Stimulated activated effector memory CD8-positive, alpha-beta T cell treated with anti-CD3 and anti-CD28 coated beads, Interleukin-12 subunit alpha, Interleukin-12 subunit beta, amount 100 ng/mL, for 72 hours (primary cell): Measurements from ENCODE around the gene CMIP.

Source experiments
- ATAC-seq: fragments of 150-1000 bp; cut with Tn5 transposase; 2 replicates; pipeline ENCODE4 v1.10.0; 2021
- DNase-seq, 2 donors: peaks; one replicate each; pipeline ENCODE4 v3.0.0; 2021 to 2022; ENCODE audit warnings: low spot score in 2 of 2
- H3K27ac Mint-ChIP-seq: one replicate; pipeline ENCODE4 v1.8.0; 2022; ENCODE audit warnings: mild to moderate bottlenecking, mixed read lengths
- H3K36me3 Mint-ChIP-seq: one replicate; pipeline ENCODE4 v1.8.0; 2022; ENCODE audit warnings: mild to moderate bottlenecking, mixed read lengths
- H3K4me1 Mint-ChIP-seq: one replicate; pipeline ENCODE4 v1.8.0; 2022; ENCODE audit warnings: mixed read lengths
- H3K4me3 Mint-ChIP-seq: one replicate; pipeline ENCODE4 v1.8.0; 2022; ENCODE audit warnings: mild to moderate bottlenecking, mixed read lengths
- H3K9me3 Mint-ChIP-seq: one replicate; pipeline ENCODE4 v1.8.0; 2022; ENCODE audit warnings: mixed read lengths

Gene CMIP

GRCh38 chr16:81461243-81461642, 16.6 kb downstream of the CMIP start:
- ATAC-seq (no peak), DNase-seq (no peak)
- Mint-ChIP-seq H3K27ac (peak overlapping the region; percentile 7), H3K36me3 (peaks cover 11% of the 10 kb centered on the region), H3K4me1 (peaks cover 83% of the 10 kb centered on the region), H3K9me3 (no peaks in the 10 kb centered on the region), H3K4me3 (no peak overlapping the region)

- H3K9me3 Mint-ChIP-seq = no peaks in the 10 kb centered on the region
- DNase-seq (no peak), ATAC-seq (no peak)
- peaks cover 11% of the 10 kb centered on the region for H3K36me3 Mint-ChIP-seq
- H3K27ac Mint-ChIP-seq = peak overlapping the region; percentile 40
- H3K4me1 Mint-ChIP-seq = peaks cover 83% of the 10 kb centered on the region
- H3K4me3 Mint-ChIP-seq = no peak overlapping the region
Observed at GRCh38 chr16:81461766-81462165, 17.2 kb downstream of the CMIP start.

- Mint-ChIP-seq H3K27ac (peak overlapping the region; percentile 40), H3K36me3 (peaks cover 7% of the 10 kb centered on the region), H3K9me3 (no peaks in the 10 kb centered on the region), H3K4me3 (no peak overlapping the region), H3K4me1 (peaks cover 73% of the 10 kb centered on the region)
- DNase-seq = no peak
- no peak for ATAC-seq
Observed at GRCh38 chr16:81462683-81463082, 18.1 kb downstream of the CMIP start.

- no peak for ATAC-seq
- H3K27ac Mint-ChIP-seq = no peak overlapping the region
Observed at GRCh38 chr16:81463296-81463890, 18.8 kb downstream of the CMIP start.

GRCh38 chr16:81464279-81464678, 19.7 kb downstream of the CMIP start:
- H3K9me3 Mint-ChIP-seq = no peaks in the 10 kb centered on the region
- H3K4me1 Mint-ChIP-seq = peaks cover 75% of the 10 kb centered on the region

More at GRCh38 chr16:81463296-81463890, 18.8 kb downstream of the CMIP start:
- H3K4me1 Mint-ChIP-seq = peaks cover 75% of the 10 kb centered on the region
- H3K4me3 Mint-ChIP-seq = no peak overlapping the region
- DNase-seq = no peak
- H3K36me3 Mint-ChIP-seq = peaks cover 12% of the 10 kb centered on the region
- H3K9me3 Mint-ChIP-seq = no peaks in the 10 kb centered on the region

GRCh38 chr16:81465375-81465943, 20.9 kb downstream of the CMIP start:
- peaks cover 79% of the 10 kb centered on the region for H3K4me1 Mint-ChIP-seq
- H3K4me3 Mint-ChIP-seq = no peak overlapping the region
- peak overlapping the region; percentile 85 for H3K27ac Mint-ChIP-seq

More at GRCh38 chr16:81464279-81464678, 19.7 kb downstream of the CMIP start:
- ATAC-seq = no peak
- Mint-ChIP-seq H3K27ac (peak overlapping the region; percentile 53), H3K36me3 (peaks cover 6% of the 10 kb centered on the region), H3K4me3 (no peak overlapping the region)
- DNase-seq = no peak

GRCh38 chr16:81466356-81466980, 21.9 kb downstream of the CMIP start:
- Mint-ChIP-seq H3K4me3 (no peak overlapping the region), H3K27ac (peak overlapping the region; percentile 85), H3K36me3 (peaks cover 6% of the 10 kb centered on the region), H3K9me3 (no peaks in the 10 kb centered on the region), H3K4me1 (peaks cover 77% of the 10 kb centered on the region)
- no peak for ATAC-seq
- DNase-seq = no peak

More at GRCh38 chr16:81465375-81465943, 20.9 kb downstream of the CMIP start:
- no peak for ATAC-seq
- peaks cover 6% of the 10 kb centered on the region for H3K36me3 Mint-ChIP-seq
- no peak for DNase-seq
- H3K9me3 Mint-ChIP-seq = no peaks in the 10 kb centered on the region

GRCh38 chr16:81467072-81467471, 22.5 kb downstream of the CMIP start:
- no peak overlapping the region for H3K4me3 Mint-ChIP-seq
- H3K9me3 Mint-ChIP-seq = no peaks in the 10 kb centered on the region
- peak overlapping the region; percentile 85 for H3K27ac Mint-ChIP-seq
- peaks cover 6% of the 10 kb centered on the region for H3K36me3 Mint-ChIP-seq
- DNase-seq = no peak
- ATAC-seq = no peak
- H3K4me1 Mint-ChIP-seq = peaks cover 77% of the 10 kb centered on the region

GRCh38 chr16:81467815-81468214, 23.2 kb downstream of the CMIP start:
- ATAC-seq (no peak), DNase-seq (no peak)
- H3K4me1 Mint-ChIP-seq = peaks cover 77% of the 10 kb centered on the region
- H3K9me3 Mint-ChIP-seq = no peaks in the 10 kb centered on the region
- H3K36me3 Mint-ChIP-seq = peaks cover 11% of the 10 kb centered on the region
- H3K4me3 Mint-ChIP-seq = no peak overlapping the region
- H3K27ac Mint-ChIP-seq = peak overlapping the region; percentile 94

GRCh38 chr16:81468269-81468902, 23.8 kb downstream of the CMIP start:
- Mint-ChIP-seq H3K27ac (peak overlapping the region; percentile 94), H3K4me1 (peaks cover 82% of the 10 kb centered on the region), H3K9me3 (no peaks in the 10 kb centered on the region), H3K4me3 (no peak overlapping the region), H3K36me3 (peaks cover 16% of the 10 kb centered on the region)
- ATAC-seq = no peak
- DNase-seq = no peak

GRCh38 chr16:81469183-81469677, 24.6 kb downstream of the CMIP start:
- ATAC-seq (peak; percentile 66), DNase-seq (no peak)
- Mint-ChIP-seq H3K4me3 (peak overlapping the region; percentile 64), H3K4me1 (peaks cover 84% of the 10 kb centered on the region), H3K9me3 (no peaks in the 10 kb centered on the region), H3K36me3 (peaks cover 24% of the 10 kb centered on the region), H3K27ac (peak overlapping the region; percentile 94)

- H3K36me3 Mint-ChIP-seq = peaks cover 27% of the 10 kb centered on the region
- peaks cover 81% of the 10 kb centered on the region for H3K4me1 Mint-ChIP-seq
- ATAC-seq (peak; percentile 86), DNase-seq (peak in 1 of 2 donors; percentile 56)
- H3K4me3 Mint-ChIP-seq = peak overlapping the region; percentile 64
- no peaks in the 10 kb centered on the region for H3K9me3 Mint-ChIP-seq
- peak overlapping the region; percentile 94 for H3K27ac Mint-ChIP-seq
Observed at GRCh38 chr16:81469710-81470535, 25.3 kb downstream of the CMIP start.

- H3K36me3 Mint-ChIP-seq = peaks cover 32% of the 10 kb centered on the region
- peak overlapping the region; percentile 64 for H3K4me3 Mint-ChIP-seq
- peak overlapping the region; percentile 94 for H3K27ac Mint-ChIP-seq
- DNase-seq (no peak), ATAC-seq (no peak)
- peaks cover 84% of the 10 kb centered on the region for H3K4me1 Mint-ChIP-seq
- H3K9me3 Mint-ChIP-seq = no peaks in the 10 kb centered on the region
Observed at GRCh38 chr16:81470796-81471636, 26.4 kb downstream of the CMIP start.

GRCh38 chr16:81471882-81472281, 27.3 kb downstream of the CMIP start:
- Mint-ChIP-seq H3K9me3 (no peaks in the 10 kb centered on the region), H3K27ac (no peak overlapping the region), H3K4me1 (peaks cover 85% of the 10 kb centered on the region), H3K4me3 (no peak overlapping the region), H3K36me3 (peaks cover 35% of the 10 kb centered on the region)
- no peak for DNase-seq
- no peak for ATAC-seq
